Neural progenitor cell (in vitro differentiated cells): Measurements from ENCODE around the gene PHACTR4.

Source experiments
- CTCF ChIP-seq: fragments of 200-600 bp; sonication (generic); IDR thresholded peaks from 2 replicates; pipeline ENCODE4 v1.5.1; 2017; ENCODE audit warnings: antibody characterized with exemption, mild to moderate bottlenecking
- EZH2 ChIP-seq: fragments of 200-600 bp; sonication (generic); IDR thresholded peaks from 2 replicates; pipeline ENCODE4 v1.6.1; 2017; ENCODE audit warnings: antibody characterized with exemption, mild to moderate bottlenecking, moderate library complexity
- EZH2phosphoT487 ChIP-seq: fragments of 200-600 bp; sonication (generic); IDR thresholded peaks from 2 replicates; pipeline ENCODE4 v1.6.1; 2017; ENCODE audit warnings: antibody characterized with exemption

GRCh38 chr1:28503117-28503516, 133.6 kb downstream of the PHACTR4 start:
- TF ChIP-seq CTCF (no peak), EZH2 (no peak), EZH2phosphoT487 (no peak)
